CD4-positive, alpha-beta memory T cell (primary cell): ENCODE results near the gene P2RY11. TPM values are rescaled to one million over a fixed set of nuclear protein-coding genes. Genes with fewer than 3 reads are reported as not detected.

ENCODE experiments used
- CTCF ChIA-PET: fragments of 350-600 bp; sonication (Branson Sonifier 250); formaldehyde crosslinking; loops from one replicate; lab custom pipeline; 2021; ENCODE audit warnings: inconsistent platforms; ENCODE audit not compliant: partially characterized antibody; lab: Charles Lee
- POLR2A ChIA-PET: fragments of 350-600 bp; sonication (Branson Sonifier 250); formaldehyde crosslinking; loops from one replicate; lab custom pipeline; 2021; ENCODE audit not compliant: partially characterized antibody; lab: Charles Lee
- DNase-seq, 5 donors: peaks; one replicate each; pipeline versions ENCODE4 v3.0.0 to v3.0.0-alpha.2; 2020 to 2022; ENCODE audit warnings: mixed read lengths in 1 of 5
- H3K27ac ChIP-seq: one replicate; pipeline ENCODE4 v1.7.0; 2013; ENCODE audit warnings: low read depth, low read length
- H3K27me3 ChIP-seq: 2 replicates; pipeline ENCODE4 v1.7.0; 2013; ENCODE audit warnings: mild to moderate bottlenecking, low read length, moderate library complexity; ENCODE audit not compliant: insufficient read depth
- H3K36me3 ChIP-seq: 2 replicates; pipeline ENCODE4 v1.7.0; 2013; ENCODE audit warnings: mild to moderate bottlenecking, low read length, moderate library complexity; ENCODE audit not compliant: insufficient read depth
- H3K4me1 ChIP-seq: 2 replicates; pipeline ENCODE4 v1.7.0; 2013; ENCODE audit warnings: mild to moderate bottlenecking, low read length, moderate library complexity; ENCODE audit not compliant: insufficient read depth
- H3K4me3 ChIP-seq, 2 donors: one replicate each; pipeline ENCODE4 v1.7.0; 2013; ENCODE audit warnings: low read length in 2 of 2, mild to moderate bottlenecking in 1 of 2
- H3K9me3 ChIP-seq, 2 donors: one replicate each; pipeline ENCODE4 v1.7.0; 2013; ENCODE audit warnings: low read length in 2 of 2, control low read depth in 1 of 2; ENCODE audit not compliant: control insufficient read depth in 1 of 2
- H3K27ac Mint-ChIP-seq, 7 donors: one replicate each; pipeline ENCODE4 v1.8.0; 2020 to 2021; ENCODE audit warnings: mixed read lengths in 7 of 7, mild to moderate bottlenecking in 6 of 7, inconsistent platforms in 3 of 7, moderate library complexity in 3 of 7
- H3K27me3 Mint-ChIP-seq, 2 donors: one replicate each; pipeline ENCODE4 v1.8.0; 2020 to 2021; ENCODE audit warnings: mixed read lengths in 2 of 2
- H3K36me3 Mint-ChIP-seq, 2 donors: one replicate each; pipeline ENCODE4 v1.8.0; 2020 to 2021; ENCODE audit warnings: mixed read lengths in 2 of 2, inconsistent platforms in 1 of 2, mild to moderate bottlenecking in 1 of 2
- H3K4me1 Mint-ChIP-seq, 4 donors: one replicate each; pipeline ENCODE4 v1.8.0; 2020 to 2021; ENCODE audit warnings: mixed read lengths in 4 of 4, mild to moderate bottlenecking in 1 of 4
- H3K4me3 Mint-ChIP-seq, 8 donors: one replicate each; pipeline ENCODE4 v1.8.0; 2020 to 2021; ENCODE audit warnings: mixed read lengths in 8 of 8, mild to moderate bottlenecking in 7 of 8, moderate library complexity in 6 of 8, inconsistent platforms in 3 of 8
- H3K9me3 Mint-ChIP-seq, 8 donors: one replicate each; pipeline ENCODE4 v1.8.0; 2020 to 2021; ENCODE audit warnings: mixed read lengths in 8 of 8, mild to moderate bottlenecking in 5 of 8, inconsistent platforms in 3 of 8, moderate library complexity in 1 of 8
- intact Hi-C: fragments of 100-400 bp; cut with micrococcal nuclease; formaldehyde crosslinking; loops from one replicate; pipeline ENCODE4 v1.15.1; 2023
- polyA plus RNA-seq, 2 donors: library from polyadenylated mRNA; unstranded; fragments of 300-500 nt; fragmentation: Illumina TruSeq; gene quantifications; one replicate each; pipeline ENCODE4 v1.2.3, GENCODE V29; 2021
- total RNA-seq, 2 experiments: library from RNA; stranded (reverse); gene quantifications; one replicate each; pipeline ENCODE4 v1.2.3, GENCODE V29; 2021

Gene P2RY11
- total and polyA plus RNA-seq, 4 experiments from 2014 or later = 0.24 to 49.7 (median 23.6) TPM

- H3K27ac Mint-ChIP-seq = no peak overlapping the region
- H3K4me3 Mint-ChIP-seq = no peak overlapping the region
- ChIA-PET CTCF (interaction anchor here (1.2 kb wide), 1 partner anchor 90 kb away, joined by 3 read pairs; no protein-coding TSS in a partner anchor), POLR2A (interaction anchor here (0.7 kb wide), 1 partner anchor 21 kb away, joined by 3 read pairs; no protein-coding TSS in a partner anchor)
- Histone ChIP-seq H3K27ac (no peak overlapping the region), H3K27me3 (no peaks in the 10 kb centered on the region), H3K4me3 (no peak overlapping the region), H3K36me3 (peaks cover 77% of the 10 kb centered on the region), H3K9me3 (no peaks in the 10 kb centered on the region), H3K4me1 (no peaks in the 10 kb centered on the region)
- no peaks in the 10 kb centered on the region for H3K9me3 Mint-ChIP-seq
- intact Hi-C loops = no loop called here
- no peaks in the 10 kb centered on the region for H3K4me1 Mint-ChIP-seq
- peaks cover 62 to 74% of the 10 kb centered on the region in 2 donors for H3K36me3 Mint-ChIP-seq
- no peak for DNase-seq
- no peaks in the 10 kb centered on the region for H3K27me3 Mint-ChIP-seq
These were observed 48.1 kb downstream of the P2RY11 start for GRCh38 chr19:10159610-10160009.

GRCh38 chr19:10163536-10163935 is 52.0 kb downstream of the P2RY11 start:
- Mint-ChIP-seq H3K36me3 (peaks cover 42 to 63% of the 10 kb centered on the region in 2 donors), H3K27ac (peak overlapping the region in 5 of 7 donors; percentile 53 to 81 (median 70)), H3K9me3 (no peaks in the 10 kb centered on the region), H3K4me3 (no peak overlapping the region), H3K27me3 (no peaks in the 10 kb centered on the region), H3K4me1 (peaks cover 0 to 3% (median under 1%) of the 10 kb centered on the region in 4 donors)
- no peaks in the 10 kb centered on the region for H3K4me1 ChIP-seq
- H3K27me3 ChIP-seq = no peaks in the 10 kb centered on the region
- no peaks in the 10 kb centered on the region for H3K9me3 ChIP-seq
- H3K36me3 ChIP-seq = peaks cover 56% of the 10 kb centered on the region
- no peak overlapping the region for H3K27ac ChIP-seq
- POLR2A ChIA-PET = interaction anchor here (1.7 kb wide), 1 partner anchor 20 kb away, joined by 3 read pairs; no protein-coding TSS in a partner anchor
- CTCF ChIA-PET = no interaction called here
- DNase-seq = no peak
- intact Hi-C loops = no loop called here
- no peak overlapping the region for H3K4me3 ChIP-seq

Other genes with a start within 250 kb of the P2RY11 start
- 10 to 100 TPM; 10.1 to 10.4 TPM for gene OLFM2, start 175.2 kb upstream of the P2RY11 start, total RNA-seq
- 1 to 10 TPM; 5.0 to 8.8 TPM for gene OLFM2, start 175.2 kb upstream of the P2RY11 start, polyA plus RNA-seq
- gene COL5A3, start 101.2 kb upstream of the P2RY11 start, total RNA-seq = 1 to 10 TPM; 3.5 to 4.3 TPM
- gene COL5A3, start 101.2 kb upstream of the P2RY11 start, polyA plus RNA-seq = under 1 TPM; 0.07 to 0.45 TPM
- gene RDH8, start 98.2 kb upstream of the P2RY11 start, total RNA-seq = not detected
- gene RDH8, start 98.2 kb upstream of the P2RY11 start, polyA plus RNA-seq = not detected
- 100 to 1,000 TPM; 112 TPM for gene SHFL, start 25.4 kb upstream of the P2RY11 start, total RNA-seq
- 10 to 100 TPM; 25.7 to 58.2 TPM for gene SHFL, start 25.4 kb upstream of the P2RY11 start, polyA plus RNA-seq
- gene ANGPTL6, start 9.0 kb upstream of the P2RY11 start, total RNA-seq = under 1 TPM; 0.52 to 0.83 TPM
- under 1 TPM; 0.19 to 0.29 TPM for gene ANGPTL6, start 9.0 kb upstream of the P2RY11 start, polyA plus RNA-seq
- gene PPAN, start 5.3 kb upstream of the P2RY11 start, total RNA-seq = 100 to 1,000 TPM in 1 of 2 experiments, 10 to 100 TPM in 1; 92.5 to 102 TPM
- 10 to 100 TPM; 14.5 to 51.1 TPM for gene PPAN, start 5.3 kb upstream of the P2RY11 start, polyA plus RNA-seq
- gene EIF3G, start 8.2 kb downstream of the P2RY11 start, total RNA-seq = 100 to 1,000 TPM; 306 to 315 TPM
- gene EIF3G, start 8.2 kb downstream of the P2RY11 start, polyA plus RNA-seq = 100 to 1,000 TPM; 226 to 239 TPM
- gene DNMT1, start 83.3 kb downstream of the P2RY11 start, total RNA-seq = 100 to 1,000 TPM; 208 to 250 TPM
- 100 to 1,000 TPM in 1 of 2 donors, 10 to 100 TPM in 1; 53.5 to 166 TPM for gene DNMT1, start 83.3 kb downstream of the P2RY11 start, polyA plus RNA-seq
- 1 to 10 TPM; 9.0 to 9.4 TPM for gene S1PR2, start 119.6 kb downstream of the P2RY11 start, total RNA-seq
- gene S1PR2, start 119.6 kb downstream of the P2RY11 start, polyA plus RNA-seq = 1 to 10 TPM; 1.4 to 2.3 TPM
- 10 to 100 TPM; 42.7 to 44.6 TPM for gene MRPL4, start 140.5 kb downstream of the P2RY11 start, total RNA-seq
- gene MRPL4, start 140.5 kb downstream of the P2RY11 start, polyA plus RNA-seq = 10 to 100 TPM; 28.9 to 37.1 TPM
- 1 to 10 TPM; 7.5 to 8.2 TPM for gene ICAM1, start 159.4 kb downstream of the P2RY11 start, total RNA-seq
- 1 to 10 TPM; 2.5 to 8.1 TPM for gene ICAM1, start 159.4 kb downstream of the P2RY11 start, polyA plus RNA-seq
- gene ICAM4, start 175.3 kb downstream of the P2RY11 start, total RNA-seq = 1 to 10 TPM in 1 of 2 experiments, under 1 TPM in 1; 0.70 to 1.3 TPM
- 1 to 10 TPM in 1 of 2 donors, not detected in 1; 1.5 TPM for gene ICAM4, start 175.3 kb downstream of the P2RY11 start, polyA plus RNA-seq
- gene ICAM5, start 178.3 kb downstream of the P2RY11 start, total RNA-seq = under 1 TPM in 1 of 2 experiments, not detected in 1; 0.36 TPM
- under 1 TPM in 1 of 2 donors, not detected in 1; 0.20 TPM for gene ICAM5, start 178.3 kb downstream of the P2RY11 start, polyA plus RNA-seq
- gene ZGLP1, start 198.1 kb downstream of the P2RY11 start, total RNA-seq = 1 to 10 TPM; 7.1 to 7.7 TPM
- gene ZGLP1, start 198.1 kb downstream of the P2RY11 start, polyA plus RNA-seq = under 1 TPM in 1 of 2 donors, not detected in 1; 0.32 TPM
- gene FDX2, start 204.3 kb downstream of the P2RY11 start, total RNA-seq = 10 to 100 TPM; 10.7 to 11.3 TPM
- 10 to 100 TPM; 10.6 to 13.6 TPM for gene FDX2, start 204.3 kb downstream of the P2RY11 start, polyA plus RNA-seq
- 10 to 100 TPM; 46.1 to 56.1 TPM for gene RAVER1, start 221.8 kb downstream of the P2RY11 start, total RNA-seq
- gene RAVER1, start 221.8 kb downstream of the P2RY11 start, polyA plus RNA-seq = 10 to 100 TPM in 1 of 2 donors, 1 to 10 TPM in 1; 6.8 to 28.4 TPM
- 100 to 1,000 TPM; 191 to 193 TPM for gene ICAM3, start 227.9 kb downstream of the P2RY11 start, total RNA-seq
- gene ICAM3, start 227.9 kb downstream of the P2RY11 start, polyA plus RNA-seq = 100 to 1,000 TPM; 240 to 287 TPM